K562 treated with DMSO at 1 percent for 24 hours (cell line): ENCODE results near the gene REEP2. TPM values are rescaled to one million over a fixed set of nuclear protein-coding genes. Genes with fewer than 3 reads are reported as not detected.

Experiments used
- total RNA-seq: library from RNA; unstranded; fragments of 300-600 nt; gene quantifications from 2 replicates; pipeline ENCODE4 v1.2.3, GENCODE V29; 2022; ENCODE audit warnings: low read depth; ENCODE audit not compliant: insufficient read depth

REEP2 gene, protein sequence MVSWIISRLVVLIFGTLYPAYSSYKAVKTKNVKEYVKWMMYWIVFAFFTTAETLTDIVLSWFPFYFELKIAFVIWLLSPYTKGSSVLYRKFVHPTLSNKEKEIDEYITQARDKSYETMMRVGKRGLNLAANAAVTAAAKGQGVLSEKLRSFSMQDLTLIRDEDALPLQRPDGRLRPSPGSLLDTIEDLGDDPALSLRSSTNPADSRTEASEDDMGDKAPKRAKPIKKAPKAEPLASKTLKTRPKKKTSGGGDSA
- total RNA-seq: 2.1 TPM in 2 replicates

DNA sequence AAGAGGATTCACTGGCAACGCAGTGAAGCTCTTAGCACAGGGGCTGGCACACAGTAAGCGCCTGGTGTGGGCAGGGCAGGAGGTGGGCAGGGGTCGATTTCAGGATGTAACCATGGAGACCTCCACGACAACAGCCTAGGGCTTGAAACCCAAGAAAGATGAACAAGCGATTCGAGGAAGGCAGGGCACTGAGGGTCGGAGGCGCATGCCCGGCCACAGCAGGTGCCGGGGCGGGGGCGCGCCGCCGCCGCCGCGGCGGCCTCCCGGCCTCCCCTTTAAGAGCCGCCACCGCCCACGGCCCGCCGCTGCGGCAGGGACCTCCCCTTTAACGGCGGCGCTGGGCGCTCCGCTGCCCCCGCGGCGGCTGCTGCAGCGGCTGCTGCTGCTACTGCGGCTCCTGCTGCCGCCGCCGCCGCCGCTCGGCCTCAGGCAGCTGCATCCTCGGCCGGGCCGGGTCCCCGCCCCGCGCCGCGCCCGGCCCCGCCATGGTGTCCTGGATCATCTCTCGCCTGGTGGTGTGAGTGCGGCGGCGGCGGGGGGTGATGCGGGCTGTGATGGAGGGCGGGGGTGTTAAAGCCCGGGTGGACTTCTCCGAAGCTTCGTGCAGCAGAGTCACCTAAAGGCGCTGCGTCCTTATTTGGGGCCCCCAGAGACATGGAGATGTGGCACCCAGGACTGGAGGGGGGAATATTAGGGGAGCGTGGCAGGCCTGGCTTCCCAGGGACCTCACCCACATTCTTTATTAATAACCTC is at the start of gene REEP2:
REEP2 (plus strand) TSS at position 334 of the 753 bp plus-strand sequence; CDS start at position 486, 152 bp downstream.

DNA sequence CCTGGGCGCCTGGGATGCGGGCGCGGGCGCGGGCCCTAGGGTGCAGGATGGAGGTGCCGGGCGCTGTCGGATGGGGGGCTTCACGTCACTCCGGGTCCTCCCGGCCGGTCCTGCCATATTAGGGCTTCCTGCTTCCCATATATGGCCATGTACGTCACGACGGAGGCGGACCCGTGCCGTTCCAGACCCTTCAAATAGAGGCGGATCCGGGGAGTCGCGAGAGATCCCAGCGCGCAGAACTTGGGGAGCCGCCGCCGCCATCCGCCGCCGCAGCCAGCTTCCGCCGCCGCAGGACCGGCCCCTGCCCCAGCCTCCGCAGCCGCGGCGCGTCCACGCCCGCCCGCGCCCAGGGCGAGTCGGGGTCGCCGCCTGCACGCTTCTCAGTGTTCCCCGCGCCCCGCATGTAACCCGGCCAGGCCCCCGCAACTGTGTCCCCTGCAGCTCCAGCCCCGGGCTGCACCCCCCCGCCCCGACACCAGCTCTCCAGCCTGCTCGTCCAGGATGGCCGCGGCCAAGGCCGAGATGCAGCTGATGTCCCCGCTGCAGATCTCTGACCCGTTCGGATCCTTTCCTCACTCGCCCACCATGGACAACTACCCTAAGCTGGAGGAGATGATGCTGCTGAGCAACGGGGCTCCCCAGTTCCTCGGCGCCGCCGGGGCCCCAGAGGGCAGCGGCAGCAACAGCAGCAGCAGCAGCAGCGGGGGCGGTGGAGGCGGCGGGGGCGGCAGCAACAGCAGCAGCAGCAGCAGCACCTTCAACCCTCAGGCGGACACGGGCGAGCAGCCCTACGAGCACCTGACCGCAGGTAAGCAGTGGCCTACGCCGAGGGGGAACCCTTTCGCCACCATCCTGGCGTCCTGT is 26.6 kb downstream of the REEP2 start, which contains the start of gene EGR1:
EGR1 (plus strand) TSS at position 219 of the 864 bp plus-strand sequence; CDS start at position 502, 283 bp downstream.

Other genes with a start within 250 kb of the REEP2 start
- 25.8 and 29.6 TPM in 2 replicates for gene CDC23, start 225.7 kb upstream of the REEP2 start, total RNA-seq
- gene GFRA3, start 164.4 kb upstream of the REEP2 start, total RNA-seq: not detected in 2 replicates
- 35.8 and 39.8 TPM in 2 replicates for gene CDC25C, start 107.3 kb upstream of the REEP2 start, total RNA-seq
- 49.6 and 54.5 TPM in 2 replicates for gene FAM53C, start 100.8 kb upstream of the REEP2 start, total RNA-seq
- gene KDM3B, start 86.4 kb upstream of the REEP2 start, total RNA-seq: 37.3 and 43.6 TPM in 2 replicates
- 22.3 and 23.1 TPM in 2 replicates for gene EGR1, start 26.4 kb downstream of the REEP2 start, total RNA-seq
- gene ETF1, start 104.2 kb downstream of the REEP2 start, total RNA-seq: 47.5 and 58.4 TPM in 2 replicates
- 217 and 224 TPM in 2 replicates for gene HSPA9, start 136.3 kb downstream of the REEP2 start, total RNA-seq